Natural killer cell (primary cell): Measurements from ENCODE around the gene DDOST. TPM values are rescaled to one million over a fixed set of nuclear protein-coding genes. Genes with fewer than 3 reads are reported as not detected.
A peak's percentile ranks its signal among the peaks of the same experiment; 100 is the strongest.

Source experiments
- ATAC-seq, 3 donors: fragments of 150-1000 bp in 2 of 3; fragments of 200-7000 bp in 1 of 3; cut with Tn5 transposase; 1 replicate in 1 of 3; 2 replicates in 2 of 3; pipeline ENCODE4 v1.10.0; 2021; ENCODE audit warnings: mild to moderate bottlenecking in 2 of 3, moderate library complexity in 2 of 3
- DNase-seq, 2 donors: peaks; one replicate each; pipeline versions ENCODE4 v3.0.0 to v3.0.0-alpha.2; 2013 to 2021; ENCODE audit warnings: mixed read lengths in 1 of 2
- H3K27ac ChIP-seq: one replicate; pipeline ENCODE4 v1.5.1; 2013; ENCODE audit warnings: mild to moderate bottlenecking, low read length
- H3K27me3 ChIP-seq: one replicate; pipeline ENCODE4 v1.6.1; 2013; ENCODE audit warnings: low read length; ENCODE audit not compliant: control insufficient read depth, insufficient read depth
- H3K36me3 ChIP-seq: one replicate; pipeline ENCODE4 v1.6.1; 2013; ENCODE audit warnings: low read length; ENCODE audit not compliant: control insufficient read depth, insufficient read depth
- H3K4me1 ChIP-seq: one replicate; pipeline ENCODE4 v1.6.1; 2013; ENCODE audit warnings: low read length; ENCODE audit not compliant: control insufficient read depth, insufficient read depth
- H3K4me3 ChIP-seq: one replicate; pipeline ENCODE4 v1.5.1; 2013; ENCODE audit warnings: low read length
- H3K9me3 ChIP-seq: one replicate; pipeline ENCODE4 v1.6.1; 2013; ENCODE audit warnings: low read length; ENCODE audit not compliant: control insufficient read depth, insufficient read depth
- H3K27ac Mint-ChIP-seq, 2 donors: one replicate each; pipeline ENCODE4 v1.8.0; 2022; ENCODE audit warnings: mild to moderate bottlenecking in 2 of 2, mixed read lengths in 2 of 2, moderate library complexity in 1 of 2
- H3K27me3 Mint-ChIP-seq, 2 donors: one replicate each; pipeline ENCODE4 v1.8.0; 2022; ENCODE audit warnings: low read depth in 2 of 2, mixed read lengths in 2 of 2
- H3K36me3 Mint-ChIP-seq: one replicate; pipeline ENCODE4 v1.8.0; 2022; ENCODE audit warnings: mixed read lengths
- H3K4me1 Mint-ChIP-seq, 2 donors: one replicate each; pipeline ENCODE4 v1.8.0; 2022; ENCODE audit warnings: mixed read lengths in 2 of 2
- H3K4me3 Mint-ChIP-seq: one replicate; pipeline ENCODE4 v1.8.0; 2022; ENCODE audit warnings: mild to moderate bottlenecking, moderate library complexity, mixed read lengths
- H3K9me3 Mint-ChIP-seq, 2 donors: one replicate each; pipeline ENCODE4 v1.8.0; 2022; ENCODE audit warnings: mixed read lengths in 2 of 2
- CTCF ChIP-seq: fragments of 200-600 bp; IDR thresholded peaks from one replicate; pipeline ENCODE4 v1.8.0; 2022; ENCODE audit warnings: antibody characterized with exemption
- WGBS: methylation state at CpG from one replicate; pipeline ENCODE4 v1.1.7; 2013; ENCODE audit warnings: missing lambda C conversion rate; ENCODE audit not compliant: insufficient coverage; 5-methylcytosine and 5-hydroxymethylcytosine counted together
- intact Hi-C: fragments of 100-400 bp; cut with micrococcal nuclease; formaldehyde crosslinking; loops from one replicate; pipeline ENCODE4 v1.14.2; 2022
- total RNA-seq, 4 donors: library from RNA; stranded (reverse); fragments of 120-200 nt in 1 of 4; gene quantifications; one replicate each; pipeline versions ENCODE4 v1.2.3 to v1.2.4, GENCODE V29; 2013 to 2022

DDOST gene
- total RNA-seq, 3 donors from 2014 or later (not counting 1 experiment from before 2014, with no cell fraction given), result 137 to 158 (median 153) TPM

- no peaks in the 10 kb centered on the region for H3K9me3 Mint-ChIP-seq
- intact Hi-C loops, result no loop called here
- no peaks in the 10 kb centered on the region for H3K9me3 ChIP-seq
- DNase-seq, result no peak
- H3K4me1 ChIP-seq, result peaks cover 12% of the 10 kb centered on the region
- H3K27ac ChIP-seq, result no peak overlapping the region
- no peaks in the 10 kb centered on the region for H3K27me3 ChIP-seq
- ATAC-seq, result no peak
- peak overlapping the region; percentile 25 for H3K4me3 Mint-ChIP-seq
- H3K27ac Mint-ChIP-seq, result no peak overlapping the region
- H3K36me3 Mint-ChIP-seq, result no peaks in the 10 kb centered on the region
- no peak overlapping the region for H3K4me3 ChIP-seq
- H3K27me3 Mint-ChIP-seq, result peaks cover 0 to 9% of the 10 kb centered on the region in 2 donors
- WGBS, result 89% methylated on average over 13 of the region's 18 CpGs
- no peak for TF ChIP-seq CTCF
- no peaks in the 10 kb centered on the region for H3K36me3 ChIP-seq
- H3K4me1 Mint-ChIP-seq, result peaks cover 11 to 13% of the 10 kb centered on the region in 2 donors
Observed at GRCh38 chr1:20698195-20698910, 37.2 kb upstream of the DDOST start.

GRCh38 chr1:20697563-20697962 lies 36.4 kb upstream of the DDOST start:
- no peaks in the 10 kb centered on the region for H3K9me3 ChIP-seq
- no peaks in the 10 kb centered on the region for H3K27me3 ChIP-seq
- no peaks in the 10 kb centered on the region for H3K36me3 Mint-ChIP-seq
- no peak for ATAC-seq
- no peak for TF ChIP-seq CTCF
- H3K9me3 Mint-ChIP-seq, result no peaks in the 10 kb centered on the region
- intact Hi-C loops, result loop anchor here (2.0 kb wide), 1 partner anchor 89 kb away; the partner anchor contains the start of gene HP1BP3
- H3K4me3 Mint-ChIP-seq, result no peak overlapping the region
- peaks cover 12% of the 10 kb centered on the region for H3K4me1 ChIP-seq
- H3K4me3 ChIP-seq, result no peak overlapping the region
- WGBS, result 93% methylated on average over 12 of the region's 12 CpGs
- H3K27me3 Mint-ChIP-seq, result peaks cover 0 to 6% of the 10 kb centered on the region in 2 donors
- DNase-seq, result no peak
- peaks cover 11 to 13% of the 10 kb centered on the region in 2 donors for H3K4me1 Mint-ChIP-seq
- H3K36me3 ChIP-seq, result no peaks in the 10 kb centered on the region
- no peak overlapping the region for H3K27ac Mint-ChIP-seq
- no peak overlapping the region for H3K27ac ChIP-seq

- TF ChIP-seq CTCF, result peak; percentile 99
- peak overlapping the region; percentile 66 for H3K4me3 ChIP-seq
Observed at GRCh38 chr1:20696397-20697333, 35.5 kb upstream of the DDOST start.

More at GRCh38 chr1:20696397-20697333, 35.5 kb upstream of the DDOST start:
- 5% methylated on average over 46 of the region's 46 CpGs for WGBS
- Mint-ChIP-seq H3K36me3 (no peaks in the 10 kb centered on the region), H3K27ac (peak overlapping the region; percentile 14 to 83), H3K9me3 (no peaks in the 10 kb centered on the region), H3K4me1 (peaks cover 11 to 13% of the 10 kb centered on the region in 2 donors), H3K27me3 (peaks cover 0 to 6% of the 10 kb centered on the region in 2 donors), H3K4me3 (peak overlapping the region; percentile 95)
- H3K9me3 ChIP-seq, result no peaks in the 10 kb centered on the region
- H3K27ac ChIP-seq, result no peak overlapping the region
- H3K4me1 ChIP-seq, result peaks cover 12% of the 10 kb centered on the region
- intact Hi-C loops, result loop anchor here (1.0 to 2.0 kb wide), 3 partner anchors 37 to 499 kb away; partner anchors contain the start of gene HP1BP3
- no peaks in the 10 kb centered on the region for H3K27me3 ChIP-seq
- ATAC-seq (peak; percentile 91 to 94 (median 93)), DNase-seq (peak; percentile 69 to 84)
- no peaks in the 10 kb centered on the region for H3K36me3 ChIP-seq
